Skeletal muscle tissue (tissue), 4 donors: ENCODE measurements around the gene FAM200B. TPM values are rescaled to one million over a fixed set of nuclear protein-coding genes. Genes with fewer than 3 reads are reported as not detected.

Experiments used
- H3K27ac ChIP-seq: one replicate; pipeline ENCODE4 v1.7.0; 2013; ENCODE audit warnings: mild to moderate bottlenecking, low read depth, low read length, inconsistent platforms
- H3K27me3 ChIP-seq, 3 donors: one replicate each; pipeline ENCODE4 v1.7.0; 2013; ENCODE audit warnings: low read length in 3 of 3; ENCODE audit not compliant: control insufficient read depth in 3 of 3, insufficient read depth in 3 of 3
- H3K36me3 ChIP-seq, 3 donors: one replicate each; pipeline ENCODE4 v1.7.0; 2013; ENCODE audit warnings: low read length in 3 of 3; ENCODE audit not compliant: control insufficient read depth in 3 of 3, insufficient read depth in 3 of 3
- H3K4me1 ChIP-seq, 3 donors: one replicate each; pipeline ENCODE4 v1.7.0; 2013; ENCODE audit warnings: low read length in 3 of 3, mild to moderate bottlenecking in 3 of 3; ENCODE audit not compliant: control insufficient read depth in 3 of 3, insufficient read depth in 3 of 3
- H3K4me3 ChIP-seq, 3 donors: one replicate each; pipeline ENCODE4 v1.7.0; 2013; ENCODE audit warnings: low read length in 3 of 3
- H3K9ac ChIP-seq, 3 donors: one replicate each; pipeline ENCODE4 v1.7.0; 2013; ENCODE audit warnings: low read length in 3 of 3, mild to moderate bottlenecking in 3 of 3, moderate library complexity in 2 of 3, low read depth in 1 of 3
- H3K9me3 ChIP-seq, 3 donors: one replicate each; pipeline ENCODE4 v1.7.0; 2013; ENCODE audit warnings: low read length in 3 of 3; ENCODE audit not compliant: control insufficient read depth in 3 of 3
- total RNA-seq: library from RNA; depleted of rRNA; stranded (reverse); fragments of >200 nt; gene quantifications from one replicate; pipeline ENCODE4 v1.2.3, GENCODE V29; 2014
- donor health status: Osteomylitis.

The FAM200B gene
- total RNA-seq, 1 donor from 2014 or later = 12.0 TPM

DNA sequence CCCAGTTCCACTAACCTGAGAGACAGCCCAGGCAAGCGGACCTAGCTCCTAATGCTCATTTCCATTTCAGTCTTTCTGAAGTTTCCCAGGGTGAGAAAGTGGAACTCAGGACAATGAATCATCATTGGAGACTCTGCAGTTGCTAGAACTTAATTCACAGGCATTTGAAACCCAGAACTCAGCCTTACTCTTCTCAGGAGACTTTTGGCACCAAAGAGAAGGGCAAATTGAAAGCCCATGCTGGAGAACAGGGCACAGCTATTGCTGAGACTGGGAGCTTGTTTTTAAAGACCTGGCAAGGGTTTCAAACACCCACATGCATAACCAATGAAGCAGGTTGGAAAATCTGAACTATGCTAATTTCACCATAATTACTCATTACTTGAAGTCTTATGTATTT, 57.2 kb downstream of the FAM200B start:
- H3K27ac ChIP-seq = no peak overlapping the region
- H3K4me3 ChIP-seq = no peak overlapping the region
- peaks cover 0 to 2% (median 0%) of the 10 kb centered on the region in 3 donors for H3K4me1 ChIP-seq
- no peaks in the 10 kb centered on the region for H3K27me3 ChIP-seq
- no peaks in the 10 kb centered on the region for H3K36me3 ChIP-seq
- no peaks in the 10 kb centered on the region for H3K9me3 ChIP-seq
- H3K9ac ChIP-seq = no peak overlapping the region

Other genes with a start within 250 kb of the FAM200B start
- gene CC2D2A, start 211.9 kb upstream of the FAM200B start, total RNA-seq = 7.8 TPM
- 133 TPM for gene FBXL5, start 26.5 kb upstream of the FAM200B start, total RNA-seq
- 5.2 TPM for gene BST1, start 21.2 kb downstream of the FAM200B start, total RNA-seq
- gene CD38, start 96.5 kb downstream of the FAM200B start, total RNA-seq = 1.0 TPM